GM12878 (cell line): Measurements from ENCODE around the gene MCTP2. TPM values are rescaled to one million over a fixed set of nuclear protein-coding genes. Genes with fewer than 3 reads are reported as not detected.

Experiments
- POLR2AphosphoS5 ChIP-seq: IDR thresholded peaks from 2 replicates; pipeline ENCODE4 v1.6.1; 2011; ENCODE audit warnings: mild to moderate bottlenecking, low read length, inconsistent platforms
- SPI1 ChIP-seq: IDR thresholded peaks from 2 replicates; pipeline ENCODE4 v1.6.1; 2011; ENCODE audit warnings: low read depth, mild to moderate bottlenecking, low read length, moderate library complexity, borderline replicate concordance; ENCODE audit not compliant: insufficient read depth
- ZNF687 ChIP-seq: fragments of 450-650 bp; IDR thresholded peaks from 2 replicates; pipeline ENCODE4 v1.6.1; 2017; ENCODE audit warnings: mild to moderate bottlenecking, moderate library complexity
- polyA plus RNA-seq, 11 experiments: library from polyadenylated mRNA; depleted of rRNA in 4 of 11; unstranded in 6 of 11; stranded (reverse) in 5 of 11; fragments of >200 nt; fragmentation: Nextera tagmentation in 4 of 11; fragmentation: Illumina TruSeq in 1 of 11; extraction: Ambion mirVana in 4 of 11; extraction: Trizol in 1 of 11; gene quantifications; 1 replicate in 1 of 11; 2 replicates in 10 of 11; pipeline versions ENCODE4 v1.2.1 to v1.2.3, GENCODE V29; 2011 to 2016; ENCODE audit warnings: inconsistent platforms in 2 of 11, missing spikeins in 2 of 11, low read depth in 1 of 11
- total RNA-seq, 4 experiments: library from RNA; depleted of rRNA in 3 of 4; stranded (reverse); fragments of >200 nt in 3 of 4; fragmentation: Illumina TruSeq in 1 of 4; extraction: Trizol in 1 of 4; gene quantifications; 2 replicates each; pipeline versions ENCODE4 v1.2.1 to v1.2.3, GENCODE V29; 2013 to 2021
- TF ChIP-seq, protein P1 (sequence below): IDR thresholded peaks from 2 replicates; pipeline ENCODE4 v1.6.1; 2012; ENCODE audit warnings: low read depth, low read length, improper control_type of control experiment
- TF ChIP-seq, protein P2 (sequence below): fragments of 450-650 bp; IDR thresholded peaks from 2 replicates; pipeline ENCODE4 v1.6.1; 2016; ENCODE audit warnings: mild to moderate bottlenecking

MCTP2 gene
- total and polyA plus RNA-seq, 10 of the 15 experiments (the other 5 are each of a cell fraction or from before 2014, with no cell fraction given) = 0.24 to 48.5 (median 0.88) TPM

DNA sequence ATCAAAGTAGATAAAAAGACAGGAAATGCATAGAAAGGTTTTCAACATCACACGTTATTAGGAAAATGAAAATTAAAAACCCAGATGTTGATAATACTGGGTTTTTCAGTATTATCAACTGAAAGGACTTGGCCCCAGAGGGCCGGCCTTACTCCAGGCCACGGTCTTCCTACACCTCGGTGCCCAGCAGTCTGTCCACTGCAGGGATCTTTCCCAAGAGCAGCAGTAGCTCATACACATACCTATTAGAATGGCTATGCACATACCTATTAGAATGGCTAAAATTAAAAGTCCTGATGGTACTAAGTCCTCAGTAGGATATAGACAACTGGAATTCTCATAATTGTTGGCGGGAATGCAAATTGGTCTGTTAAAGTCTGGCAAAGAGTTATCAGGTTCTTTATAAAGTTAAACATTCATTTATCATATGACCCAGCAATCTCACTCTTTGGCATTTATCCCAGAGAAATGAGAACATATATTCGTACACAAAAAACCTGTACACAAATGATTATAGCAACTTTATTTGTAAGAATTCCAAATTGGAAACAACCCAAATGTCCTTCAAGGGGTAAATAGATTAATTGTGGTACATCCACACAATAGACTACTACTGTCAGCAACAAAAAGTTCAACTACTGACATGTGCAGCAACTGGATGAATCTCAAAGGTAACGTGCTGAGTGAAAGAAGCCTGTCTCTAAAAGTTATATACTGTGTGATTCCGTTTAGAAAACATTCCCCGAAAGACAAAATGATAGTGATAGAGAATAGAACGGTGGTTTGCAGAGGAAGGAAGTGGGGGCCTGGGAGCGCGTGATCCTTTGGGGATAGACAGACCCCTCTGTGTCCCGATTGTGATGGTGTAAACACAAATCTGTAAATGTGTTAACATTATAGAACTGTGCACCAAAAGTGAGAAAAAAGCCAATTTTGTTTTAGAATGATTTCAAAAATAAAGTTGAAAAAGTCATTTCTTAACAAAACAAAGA is 62.3 kb downstream of the MCTP2 start (continued):
- TF ChIP-seq, protein P1, sequence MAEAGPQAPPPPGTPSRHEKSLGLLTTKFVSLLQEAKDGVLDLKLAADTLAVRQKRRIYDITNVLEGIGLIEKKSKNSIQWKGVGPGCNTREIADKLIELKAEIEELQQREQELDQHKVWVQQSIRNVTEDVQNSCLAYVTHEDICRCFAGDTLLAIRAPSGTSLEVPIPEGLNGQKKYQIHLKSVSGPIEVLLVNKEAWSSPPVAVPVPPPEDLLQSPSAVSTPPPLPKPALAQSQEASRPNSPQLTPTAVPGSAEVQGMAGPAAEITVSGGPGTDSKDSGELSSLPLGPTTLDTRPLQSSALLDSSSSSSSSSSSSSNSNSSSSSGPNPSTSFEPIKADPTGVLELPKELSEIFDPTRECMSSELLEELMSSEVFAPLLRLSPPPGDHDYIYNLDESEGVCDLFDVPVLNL = no peak
- no peak for TF ChIP-seq SPI1
- TF ChIP-seq ZNF687 = no peak
- TF ChIP-seq, protein P2, sequence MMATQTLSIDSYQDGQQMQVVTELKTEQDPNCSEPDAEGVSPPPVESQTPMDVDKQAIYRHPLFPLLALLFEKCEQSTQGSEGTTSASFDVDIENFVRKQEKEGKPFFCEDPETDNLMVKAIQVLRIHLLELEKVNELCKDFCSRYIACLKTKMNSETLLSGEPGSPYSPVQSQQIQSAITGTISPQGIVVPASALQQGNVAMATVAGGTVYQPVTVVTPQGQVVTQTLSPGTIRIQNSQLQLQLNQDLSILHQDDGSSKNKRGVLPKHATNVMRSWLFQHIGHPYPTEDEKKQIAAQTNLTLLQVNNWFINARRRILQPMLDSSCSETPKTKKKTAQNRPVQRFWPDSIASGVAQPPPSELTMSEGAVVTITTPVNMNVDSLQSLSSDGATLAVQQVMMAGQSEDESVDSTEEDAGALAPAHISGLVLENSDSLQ = no peak
- TF ChIP-seq POLR2AphosphoS5 = no peak
